ENCODE measurements around the gene NEDD4L.

NEDD4L gene

DNA sequence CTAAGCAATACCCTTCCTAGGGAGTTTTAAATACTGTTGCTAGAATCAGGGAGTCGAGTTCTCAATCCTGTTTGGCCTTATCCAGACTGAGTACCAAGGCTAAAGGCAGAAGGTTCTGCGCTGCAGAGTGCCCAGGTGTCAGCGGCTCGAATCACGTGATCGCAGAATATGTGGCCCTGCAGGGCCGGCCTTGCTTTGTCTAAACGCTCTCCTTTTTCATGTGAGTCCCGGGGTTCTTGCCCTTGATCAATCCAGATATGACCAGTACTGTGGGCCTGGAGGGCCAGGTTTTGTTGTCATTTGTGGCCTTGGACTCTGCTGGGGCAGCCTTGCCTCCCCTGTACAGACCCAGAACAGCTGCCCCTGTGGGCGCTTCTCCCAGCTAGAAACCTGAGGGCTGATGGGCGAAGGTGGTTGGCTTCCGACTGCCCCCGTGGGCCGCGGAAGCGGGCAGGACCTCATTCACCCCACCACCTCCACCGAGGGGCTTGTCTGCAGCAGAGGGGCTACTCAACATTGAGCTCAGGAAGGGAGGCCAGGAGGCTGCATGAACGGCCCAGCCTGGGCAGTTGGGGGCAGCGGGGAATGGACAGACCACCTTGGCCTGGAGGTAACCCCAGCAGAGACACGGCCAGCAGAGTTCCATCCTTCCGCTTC, 359.9 kb downstream of the NEDD4L start:
- Histone ChIP-seq H3K27me3 (replicated peaks) (no peaks in the 10 kb centered on the region), H3K4me3 (ENCODE audit: low read depth, low read length) (no peak overlapping the region), H3K27ac (no peak overlapping the region), H3K36me3 (replicated peaks) (peaks cover 2% of the 10 kb centered on the region)
- TF ChIP-seq, protein P1, sequence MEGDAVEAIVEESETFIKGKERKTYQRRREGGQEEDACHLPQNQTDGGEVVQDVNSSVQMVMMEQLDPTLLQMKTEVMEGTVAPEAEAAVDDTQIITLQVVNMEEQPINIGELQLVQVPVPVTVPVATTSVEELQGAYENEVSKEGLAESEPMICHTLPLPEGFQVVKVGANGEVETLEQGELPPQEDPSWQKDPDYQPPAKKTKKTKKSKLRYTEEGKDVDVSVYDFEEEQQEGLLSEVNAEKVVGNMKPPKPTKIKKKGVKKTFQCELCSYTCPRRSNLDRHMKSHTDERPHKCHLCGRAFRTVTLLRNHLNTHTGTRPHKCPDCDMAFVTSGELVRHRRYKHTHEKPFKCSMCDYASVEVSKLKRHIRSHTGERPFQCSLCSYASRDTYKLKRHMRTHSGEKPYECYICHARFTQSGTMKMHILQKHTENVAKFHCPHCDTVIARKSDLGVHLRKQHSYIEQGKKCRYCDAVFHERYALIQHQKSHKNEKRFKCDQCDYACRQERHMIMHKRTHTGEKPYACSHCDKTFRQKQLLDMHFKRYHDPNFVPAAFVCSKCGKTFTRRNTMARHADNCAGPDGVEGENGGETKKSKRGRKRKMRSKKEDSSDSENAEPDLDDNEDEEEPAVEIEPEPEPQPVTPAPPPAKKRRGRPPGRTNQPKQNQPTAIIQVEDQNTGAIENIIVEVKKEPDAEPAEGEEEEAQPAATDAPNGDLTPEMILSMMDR (IDR thresholded peaks at IDR 0.05; ENCODE audit: low read depth, low read length, missing control alignments) = no peak
- DNase-seq = no peak
- in situ Hi-C loops (cut with HindIII; ENCODE audit: low pct_ligation_motif_present, low sequenced_read_pairs) = no loop called here

DNA sequence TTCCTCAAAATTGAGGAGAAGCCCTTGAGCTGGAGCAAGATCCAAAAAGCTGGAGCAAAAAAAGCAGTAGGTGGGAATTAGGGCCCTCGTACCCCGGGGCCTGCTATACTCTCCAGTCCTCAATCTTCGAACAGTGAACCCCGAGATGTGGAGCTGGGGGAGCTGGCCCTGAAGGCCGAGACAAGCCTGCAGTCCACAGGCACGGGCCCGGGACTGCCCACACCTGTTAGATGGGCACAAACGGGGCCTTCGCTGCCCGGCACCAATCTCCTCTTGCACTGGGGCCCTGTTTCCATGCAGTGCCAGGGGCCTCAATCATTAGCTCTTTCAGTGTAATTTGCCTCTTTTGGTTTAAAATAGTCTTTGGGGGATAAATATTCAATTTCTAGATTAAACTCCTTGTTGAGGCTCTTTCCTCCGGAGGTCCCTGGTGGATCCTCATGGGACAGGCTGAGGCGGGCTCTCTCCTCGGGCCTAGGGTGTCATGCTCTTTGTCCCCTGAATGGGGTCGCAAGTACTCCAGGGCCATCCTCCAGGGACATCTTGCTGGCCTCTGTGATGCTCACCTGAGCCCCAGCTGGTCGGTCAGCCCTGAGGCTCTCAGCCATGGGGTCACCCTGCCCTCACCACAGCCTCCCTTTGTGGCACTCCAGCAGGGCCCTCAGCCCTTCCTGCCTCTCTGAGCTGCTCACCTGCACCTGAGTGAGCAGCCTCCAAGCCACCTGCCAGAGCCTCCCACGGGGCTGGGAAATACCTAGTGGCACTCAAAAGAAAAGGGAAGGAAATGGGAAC, 361.3 kb downstream of the NEDD4L start:
- TF ChIP-seq, protein P1 (IDR thresholded peaks at IDR 0.05; ENCODE audit: low read depth, low read length, missing control alignments) = no peak
- DNase-seq = no peak
- in situ Hi-C loops (cut with HindIII; ENCODE audit: low pct_ligation_motif_present, low sequenced_read_pairs) = no loop called here

DNA sequence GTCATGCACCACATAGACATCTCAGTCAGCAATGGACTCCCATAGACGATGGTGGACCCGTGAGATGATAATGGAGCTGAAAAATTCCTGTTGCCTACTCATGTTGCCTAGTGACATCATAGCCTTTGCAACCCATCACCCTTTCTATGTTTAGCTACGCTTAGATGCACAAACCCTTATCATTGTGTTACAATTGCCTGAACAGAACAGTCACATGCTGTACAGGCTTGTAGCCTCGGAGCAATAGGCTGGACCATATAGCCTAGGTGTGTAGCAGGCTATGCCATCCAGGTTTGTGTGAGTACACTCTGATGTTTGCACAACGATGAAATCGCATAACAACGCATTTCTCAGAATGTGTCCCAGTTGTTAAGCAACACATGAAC, 363.2 kb downstream of the NEDD4L start:
- in situ Hi-C loops (cut with HindIII; ENCODE audit: low pct_ligation_motif_present, low sequenced_read_pairs) = no loop called here
- no peak for DNase-seq
- H3K4me3 ChIP-seq (ENCODE audit: low read depth, low read length) = no peak overlapping the region
- TF ChIP-seq, protein P1 (IDR thresholded peaks at IDR 0.05; ENCODE audit: low read depth, low read length, missing control alignments) = no peak
- H3K36me3 ChIP-seq (replicated peaks) = no peaks in the 10 kb centered on the region
- H3K27me3 ChIP-seq (replicated peaks) = no peaks in the 10 kb centered on the region
- no peak overlapping the region for H3K27ac ChIP-seq

More for the DNA sequence above, 361.3 kb downstream of the NEDD4L start:
- no peak overlapping the region for H3K4me3 ChIP-seq (ENCODE audit: low read depth, low read length)
- H3K36me3 ChIP-seq (replicated peaks) = no peaks in the 10 kb centered on the region
- H3K27me3 ChIP-seq (replicated peaks) = no peaks in the 10 kb centered on the region
- no peak overlapping the region for H3K27ac ChIP-seq

DNA sequence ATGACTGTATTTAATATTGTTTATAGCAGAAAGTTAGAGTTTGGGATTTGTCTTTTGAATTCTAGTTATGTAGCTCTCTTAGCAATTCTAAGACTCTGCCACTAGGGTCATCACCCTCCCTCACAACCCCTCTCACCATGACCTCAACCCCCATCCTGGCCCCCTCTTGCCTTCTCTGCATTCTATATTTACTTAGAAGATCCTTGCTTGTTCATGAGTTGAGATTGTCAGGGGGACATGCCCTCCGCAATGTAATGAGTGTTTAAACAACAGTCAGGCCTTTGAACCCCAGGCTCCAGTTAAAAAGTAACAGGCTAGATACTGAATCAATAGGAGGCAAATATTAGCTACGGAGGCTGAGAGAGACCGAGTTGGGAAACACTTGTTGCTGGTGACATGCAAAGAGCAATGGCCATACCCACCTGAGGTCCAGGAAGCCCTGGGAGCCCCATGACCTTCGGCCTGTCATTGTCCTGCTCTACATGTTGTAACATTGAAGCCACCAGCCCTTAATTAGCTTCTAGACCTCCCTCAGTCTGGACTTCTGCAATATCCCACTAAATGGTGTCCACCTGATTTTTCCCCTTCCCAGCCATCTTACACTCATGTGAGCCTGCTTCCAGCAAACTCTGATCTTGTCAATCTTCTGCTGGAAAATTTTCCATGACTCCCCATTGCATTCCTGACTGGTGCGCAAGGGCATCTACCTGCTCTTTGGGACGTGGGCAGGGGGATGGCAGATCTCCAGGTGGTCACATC, 363.8 kb downstream of the NEDD4L start:
- no peak for DNase-seq
- in situ Hi-C loops (cut with HindIII; ENCODE audit: low pct_ligation_motif_present, low sequenced_read_pairs) = no loop called here
- no peak overlapping the region for H3K27ac ChIP-seq
- no peaks in the 10 kb centered on the region for H3K36me3 ChIP-seq (replicated peaks)
- TF ChIP-seq, protein P1 (IDR thresholded peaks at IDR 0.05; ENCODE audit: low read depth, low read length, missing control alignments) = no peak
- H3K4me3 ChIP-seq (ENCODE audit: low read depth, low read length) = no peak overlapping the region
- H3K27me3 ChIP-seq (replicated peaks) = no peaks in the 10 kb centered on the region

DNA sequence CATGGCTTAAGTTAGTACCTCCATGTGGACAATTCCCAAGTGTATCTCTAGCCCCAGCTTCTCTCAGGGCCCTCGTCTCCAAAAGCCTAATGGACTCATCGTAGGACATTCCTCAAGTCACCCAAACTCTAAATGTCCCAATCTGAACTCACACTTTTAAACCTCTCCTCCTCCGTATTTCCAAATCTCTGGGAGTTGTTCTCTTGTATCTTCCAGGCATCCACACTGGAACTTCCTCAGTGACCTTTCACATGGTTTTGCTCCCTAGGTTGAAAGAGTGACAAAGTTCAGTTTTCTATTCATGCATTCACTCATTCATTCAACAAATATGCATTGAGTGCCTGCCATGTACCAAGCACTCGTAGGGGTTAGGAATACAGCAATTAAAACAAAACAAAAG, 364.6 kb downstream of the NEDD4L start:
- DNase-seq = no peak
- H3K36me3 ChIP-seq (replicated peaks) = no peaks in the 10 kb centered on the region
- no peaks in the 10 kb centered on the region for H3K27me3 ChIP-seq (replicated peaks)

More for the DNA sequence above, 364.6 kb downstream of the NEDD4L start:
- Histone ChIP-seq H3K27ac (no peak overlapping the region), H3K4me3 (ENCODE audit: low read depth, low read length) (no peak overlapping the region)
- TF ChIP-seq, protein P1 (IDR thresholded peaks at IDR 0.05; ENCODE audit: low read depth, low read length, missing control alignments) = no peak
- in situ Hi-C loops (cut with HindIII; ENCODE audit: low pct_ligation_motif_present, low sequenced_read_pairs) = no loop called here

Measured in brain microvascular endothelial cell (primary cell).